Mesenteric fat pad (tissue), 1 donor: ENCODE results near the gene SCARB1. TPM values are rescaled to one million over a fixed set of nuclear protein-coding genes. Genes with fewer than 3 reads are reported as not detected.

ENCODE experiments used
- DNase-seq: peaks from one replicate; pipeline ENCODE4 v3.0.0-alpha.2; 2020; ENCODE audit warnings: low spot score
- total RNA-seq: library from RNA; stranded (reverse); fragmentation: NEBNext Ultra II Directional; extraction: Animal tissue kit (Norgen Biotek cat#: 25700); gene quantifications from one replicate; pipeline ENCODE4 v1.2.1, GENCODE V29; 2021
- donor health status: DM: yes; HTN: yes; CAD: no.

The SCARB1 gene
- total RNA-seq, 1 donor from 2014 or later: 135 TPM

DNA sequence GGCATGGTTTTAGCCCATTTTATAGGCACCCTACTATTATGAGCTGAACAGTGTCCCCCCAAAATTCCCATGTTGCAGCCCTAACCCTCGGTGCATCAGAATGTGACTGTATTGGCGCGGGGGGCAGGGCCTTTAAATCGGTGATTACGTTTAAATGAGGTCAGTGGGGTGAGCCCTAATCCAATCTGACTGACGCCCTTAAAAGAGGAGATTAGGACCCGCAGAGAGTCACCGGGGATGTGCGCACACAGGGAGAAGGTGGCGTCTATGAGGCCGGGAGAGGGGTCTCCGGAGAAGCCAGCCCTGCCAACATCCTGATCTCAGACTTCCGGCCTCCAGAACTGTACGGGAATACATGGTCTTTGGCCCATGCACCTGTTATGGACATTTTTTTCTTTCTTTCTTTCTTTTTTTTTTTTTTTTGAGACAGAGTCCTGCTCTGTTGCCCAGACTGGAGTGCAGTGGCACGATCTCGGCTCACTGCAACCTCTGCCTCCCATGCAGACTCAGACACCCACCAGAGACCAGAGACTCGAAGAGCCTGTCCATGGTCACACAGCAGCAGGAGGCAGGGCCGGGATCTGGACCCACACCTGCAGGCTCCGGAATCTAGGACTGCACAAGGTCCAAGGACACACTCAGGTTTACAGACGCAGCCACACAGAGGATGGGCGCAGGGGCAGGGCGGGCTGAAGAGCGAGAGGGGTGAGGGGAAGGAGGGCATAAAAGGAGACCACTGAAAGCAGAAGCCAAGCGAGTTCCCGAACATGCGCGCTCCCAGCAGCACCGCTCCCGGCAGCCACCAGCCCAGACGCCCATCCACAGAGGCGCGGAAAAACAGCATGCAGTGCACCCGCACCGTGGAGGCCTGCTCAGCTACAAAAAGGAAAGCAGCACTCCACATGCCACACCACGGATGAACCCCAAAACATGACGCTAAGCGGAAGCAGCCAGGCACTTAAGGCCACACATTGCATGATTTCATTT lies 19.0 kb downstream of the SCARB1 start:
- no peak for DNase-seq

DNA sequence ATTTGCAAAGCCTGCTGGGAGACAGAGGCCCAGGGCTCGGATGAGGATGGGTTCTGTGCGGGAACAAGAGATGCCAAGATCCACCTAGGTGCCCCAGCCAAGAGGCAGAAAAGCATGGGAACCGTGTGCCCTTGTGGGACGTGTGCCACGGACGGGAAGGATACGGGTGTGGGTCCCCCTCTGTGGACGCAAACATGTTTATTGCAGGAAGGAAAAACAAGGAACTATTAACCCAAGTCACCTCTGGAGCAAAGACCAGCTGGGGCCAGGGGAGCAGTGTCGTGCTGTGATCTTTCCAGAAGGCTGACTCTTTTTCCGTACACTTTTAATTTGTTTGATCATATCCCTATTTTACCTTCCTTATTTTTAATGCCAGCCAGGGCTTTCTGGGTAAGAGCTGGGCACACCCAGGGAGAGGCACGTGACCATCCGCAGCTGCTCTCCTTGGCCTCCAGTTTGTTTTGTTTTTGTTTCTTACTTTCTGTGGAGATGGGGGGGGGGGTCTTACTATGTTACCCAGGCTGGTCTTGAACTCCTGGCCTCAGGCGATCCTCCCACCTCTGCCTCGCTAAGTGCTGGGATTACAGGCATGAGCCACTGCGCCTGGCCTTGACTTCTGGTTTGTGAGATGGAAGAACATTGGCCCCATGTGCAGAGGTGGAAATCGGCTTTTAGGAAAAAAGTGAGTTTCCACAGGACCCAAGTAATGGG lies 20.7 kb downstream of the SCARB1 start:
- DNase-seq: no peak

DNA sequence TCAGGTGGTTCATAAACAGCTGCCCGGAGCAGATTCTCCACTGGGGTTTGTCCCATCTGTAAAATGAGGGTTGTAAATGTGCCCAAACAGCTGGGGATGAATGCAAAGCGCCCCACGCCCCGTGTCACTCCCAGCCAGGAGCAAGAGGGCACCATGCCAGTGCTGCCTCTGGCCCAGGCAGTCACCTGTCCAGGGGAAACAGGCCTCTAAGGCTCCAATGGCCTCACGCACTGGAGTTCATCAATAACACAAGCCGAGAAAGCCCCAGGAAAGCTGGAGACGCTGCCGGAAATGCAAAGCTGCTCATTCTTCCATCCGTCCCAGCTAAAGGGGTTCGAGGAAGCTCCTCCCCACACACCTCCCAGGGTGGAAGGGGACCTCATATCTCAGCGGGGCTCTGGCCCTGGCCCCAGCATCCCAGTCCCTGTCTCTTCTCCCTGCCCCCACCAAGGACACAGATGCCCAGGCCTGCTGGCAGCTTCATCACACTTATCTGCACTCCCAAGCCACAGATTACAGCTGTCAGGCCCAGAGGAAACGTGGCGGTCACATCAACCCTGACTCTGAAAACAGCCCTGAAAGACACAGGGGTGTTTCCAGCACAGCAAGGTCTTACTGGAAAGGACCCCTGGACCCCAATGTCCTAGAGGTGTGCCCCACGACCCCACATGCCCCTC lies 21.5 kb downstream of the SCARB1 start:
- no peak for DNase-seq

DNA sequence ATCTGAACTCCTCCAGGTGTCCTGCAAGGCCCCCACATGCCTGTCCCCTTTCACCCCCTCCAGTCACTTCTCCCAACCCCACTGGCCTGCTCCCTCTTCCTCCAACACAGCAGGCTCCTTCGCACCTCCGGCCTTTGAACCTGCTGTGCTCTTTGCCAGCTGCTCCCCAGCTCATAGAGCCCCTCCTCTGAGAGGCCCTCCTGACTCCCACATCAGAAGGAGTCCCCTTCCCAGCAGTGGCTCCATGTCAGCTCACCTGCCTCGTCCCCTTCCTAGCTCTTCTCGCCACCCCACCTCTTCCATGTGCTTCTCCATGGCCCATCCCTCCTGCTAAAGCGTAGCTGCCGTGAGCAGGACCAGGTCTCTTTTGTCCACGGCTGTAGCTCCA lies 22.1 kb downstream of the SCARB1 start:
- DNase-seq: no peak

DNA sequence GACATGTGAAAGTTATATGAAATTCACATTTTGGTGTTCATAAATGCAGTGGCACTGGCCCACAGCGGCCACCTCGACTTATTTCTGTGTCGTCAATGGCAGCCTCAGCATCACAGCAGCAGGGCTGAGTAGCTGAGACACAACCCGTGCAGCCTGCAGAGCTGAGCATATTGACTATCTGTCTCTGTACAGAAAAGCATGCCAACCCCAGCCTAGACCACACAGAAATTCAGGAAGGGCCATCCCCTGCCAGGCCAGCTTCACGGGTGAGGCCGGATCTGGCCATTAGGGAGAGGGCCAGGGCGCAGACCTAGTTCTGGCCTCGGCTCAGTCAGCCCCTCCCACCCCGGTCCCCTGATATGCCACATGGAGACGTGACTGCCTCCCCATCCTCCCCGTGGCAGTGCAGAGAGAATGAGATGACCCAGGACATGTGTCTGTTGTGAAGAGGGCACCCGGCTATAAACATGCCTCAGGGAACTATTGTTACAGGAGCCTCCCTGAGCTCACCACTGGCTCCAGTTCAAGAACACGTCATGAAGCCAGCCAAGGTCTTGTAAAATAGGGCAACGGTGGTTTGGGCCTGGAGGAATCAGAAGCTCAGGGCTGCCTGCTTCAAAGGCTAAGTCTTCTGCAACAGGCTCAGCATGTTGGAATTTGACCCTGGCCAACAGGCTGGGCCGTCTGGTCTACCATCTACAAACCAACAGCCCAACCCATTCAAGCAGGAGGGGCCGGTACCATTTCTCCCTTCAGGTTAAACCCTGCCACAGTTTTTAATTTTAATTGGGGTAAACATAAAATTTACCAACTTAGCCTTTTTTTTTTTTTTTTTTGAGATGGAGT lies 25.5 kb downstream of the SCARB1 start:
- no peak for DNase-seq

DNA sequence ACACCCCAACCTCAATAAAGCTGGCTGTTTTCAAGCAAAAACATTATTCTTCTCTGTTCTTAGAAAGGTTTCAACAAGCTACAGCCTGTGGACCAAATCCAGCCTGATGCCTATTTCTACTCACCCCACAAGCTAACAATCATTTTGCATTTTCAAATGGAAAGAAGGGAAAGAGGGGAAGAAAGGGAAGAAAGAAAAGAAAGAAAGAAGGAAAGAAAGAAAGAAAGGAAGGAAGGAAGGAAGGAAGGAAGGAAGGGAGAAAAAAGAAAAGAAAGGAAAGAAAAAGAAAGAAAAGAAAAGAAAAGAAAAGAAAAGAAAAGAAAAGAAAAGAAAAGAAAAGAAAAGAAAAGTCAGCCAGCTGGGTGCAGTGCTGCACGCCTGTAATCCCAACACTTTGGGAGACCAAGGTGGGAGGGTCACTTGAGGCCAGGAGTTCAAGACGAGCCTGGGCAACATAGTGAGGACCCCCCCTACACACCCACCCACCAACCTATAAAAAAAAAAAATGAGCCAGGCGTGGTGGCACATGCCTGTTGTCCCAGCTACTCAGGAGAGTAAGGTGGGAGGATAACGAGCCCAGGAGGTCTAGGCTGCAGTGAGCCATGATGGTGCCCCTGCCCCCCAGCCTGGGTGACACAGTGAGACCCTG lies 26.3 kb downstream of the SCARB1 start:
- DNase-seq: no peak

DNA sequence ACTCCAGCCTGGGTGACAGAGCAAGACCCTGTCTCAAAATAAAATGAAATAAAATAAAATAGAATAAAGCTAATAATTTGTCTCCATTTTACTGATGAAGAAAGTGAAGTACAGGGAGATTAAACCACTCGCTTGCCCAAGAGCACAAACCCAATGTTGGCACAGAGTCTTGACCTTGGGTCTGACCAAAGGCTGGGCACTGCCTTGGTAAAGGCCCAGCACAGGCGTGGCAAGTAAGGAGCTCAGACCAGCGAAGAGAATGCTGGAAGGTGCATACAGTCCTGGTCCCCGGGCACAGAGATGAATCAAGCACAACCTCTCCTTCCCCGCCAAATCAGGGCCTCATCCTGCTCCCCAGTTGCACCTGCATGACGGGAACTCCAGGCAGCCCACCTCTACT lies 26.9 kb downstream of the SCARB1 start:
- DNase-seq: no peak

DNA sequence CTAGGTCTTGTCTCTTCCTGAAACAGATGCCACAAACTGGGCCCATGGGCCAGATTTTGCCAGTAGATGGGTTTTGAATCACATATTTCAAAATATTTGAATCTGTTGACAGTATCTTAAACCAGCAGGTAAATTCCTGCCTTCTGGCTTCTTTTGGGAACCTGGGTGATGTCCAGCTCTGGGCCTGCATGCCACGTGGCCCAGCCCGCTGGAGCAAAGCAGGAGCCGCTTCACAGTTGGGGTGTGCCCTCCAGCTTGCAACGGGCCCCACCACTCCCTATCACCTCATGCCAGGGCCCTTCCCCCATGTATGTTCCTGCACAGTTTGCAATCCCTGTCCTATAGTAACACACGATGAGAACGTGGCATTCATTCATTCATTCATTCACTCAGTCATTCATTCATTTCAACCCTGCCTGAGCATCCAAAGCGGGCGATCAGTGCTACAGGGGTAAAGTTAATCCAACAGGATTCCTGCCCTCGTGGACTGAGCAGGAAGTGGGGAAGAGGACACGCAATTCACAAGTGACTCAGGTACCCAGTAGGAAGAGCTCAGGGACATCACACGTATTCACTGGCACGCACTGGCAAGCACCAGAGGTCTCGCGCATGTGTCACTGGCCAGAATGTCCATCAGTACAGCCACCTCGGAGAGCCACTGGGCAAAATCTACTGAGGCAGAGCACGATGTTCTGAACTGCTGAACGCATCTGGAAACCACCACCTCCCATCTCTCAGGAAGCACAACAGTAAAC lies 27.8 kb downstream of the SCARB1 start:
- DNase-seq: no peak

DNA sequence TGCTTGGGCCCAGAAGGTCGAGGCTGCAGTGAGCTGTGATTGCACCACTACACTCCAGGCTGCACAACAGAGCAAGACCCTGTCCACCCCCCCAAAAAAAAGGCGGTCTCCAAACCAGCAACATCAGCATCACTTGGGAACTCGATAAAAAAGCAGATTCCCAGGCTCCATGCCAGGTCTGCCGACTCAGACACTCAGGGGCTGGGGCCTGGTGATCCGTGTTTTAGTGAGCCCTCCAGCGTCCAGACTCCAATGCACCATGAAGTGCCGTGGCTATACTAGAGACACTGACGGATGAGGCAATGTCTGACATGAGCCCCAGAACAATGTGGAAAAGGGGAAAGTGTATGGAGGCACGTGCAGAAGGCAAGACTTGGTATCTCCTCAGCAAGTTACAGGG lies 28.8 kb downstream of the SCARB1 start:
- no peak for DNase-seq

DNA sequence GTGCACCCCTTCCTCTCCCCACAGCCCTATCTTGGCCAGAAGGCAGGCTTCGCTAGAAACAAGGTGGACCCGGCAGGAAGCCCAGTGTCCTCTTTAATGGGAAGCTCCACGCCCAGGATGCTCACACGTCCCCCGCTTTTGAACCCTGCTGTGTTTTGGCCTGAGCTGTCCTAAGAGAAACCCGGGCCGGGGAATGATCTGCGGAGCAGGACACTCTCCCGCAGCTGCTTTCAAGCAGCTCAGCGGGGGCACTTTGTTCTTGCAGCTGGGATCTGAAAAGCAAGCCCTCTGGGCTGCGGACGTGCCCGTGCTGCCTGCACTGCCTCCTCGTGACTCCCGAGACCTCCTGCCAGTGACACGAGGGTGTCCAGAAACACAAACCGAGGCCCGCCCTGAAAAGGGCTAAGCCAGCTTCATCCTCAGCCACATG lies 30.0 kb downstream of the SCARB1 start:
- no peak for DNase-seq

DNA sequence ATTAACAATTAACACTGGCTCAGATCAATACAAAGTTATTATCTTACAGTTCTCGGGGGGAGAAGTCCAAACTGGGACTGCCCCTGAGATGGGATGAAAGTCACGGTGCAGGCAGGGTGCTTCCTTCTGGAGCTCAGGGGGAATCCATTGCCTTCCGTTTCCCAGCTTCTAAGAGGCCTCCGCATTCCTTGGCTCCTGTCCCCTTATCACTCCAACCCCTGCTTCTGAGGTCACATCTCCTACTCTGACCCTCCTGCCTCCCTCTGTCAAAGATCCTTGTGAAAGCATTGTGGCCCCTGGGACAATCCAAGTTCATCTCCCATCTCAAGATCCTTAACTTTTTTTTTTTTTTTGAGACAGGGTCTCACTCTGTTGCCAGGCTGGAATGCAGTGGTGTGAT lies 30.8 kb downstream of the SCARB1 start:
- DNase-seq: no peak

DNA sequence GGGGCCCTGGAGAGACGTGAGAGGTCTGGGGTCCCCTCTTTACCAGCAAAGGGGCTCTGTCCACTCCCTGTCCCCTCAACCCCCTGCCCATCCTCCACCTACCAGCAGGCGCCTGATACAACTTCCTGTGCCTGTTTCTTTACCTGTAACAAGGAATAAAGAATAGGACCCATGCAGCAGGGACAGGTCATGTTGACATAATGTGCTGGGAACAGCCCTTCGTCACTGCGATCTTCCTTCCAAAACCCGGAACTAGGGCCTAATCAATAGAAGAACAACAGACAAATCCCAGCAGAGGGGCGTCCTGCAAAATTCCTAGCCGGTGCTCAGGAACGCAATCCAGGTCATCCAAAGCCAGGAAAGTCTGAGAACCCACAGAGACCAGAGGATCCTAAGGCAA lies 32.1 kb downstream of the SCARB1 start:
- no peak for DNase-seq

DNA sequence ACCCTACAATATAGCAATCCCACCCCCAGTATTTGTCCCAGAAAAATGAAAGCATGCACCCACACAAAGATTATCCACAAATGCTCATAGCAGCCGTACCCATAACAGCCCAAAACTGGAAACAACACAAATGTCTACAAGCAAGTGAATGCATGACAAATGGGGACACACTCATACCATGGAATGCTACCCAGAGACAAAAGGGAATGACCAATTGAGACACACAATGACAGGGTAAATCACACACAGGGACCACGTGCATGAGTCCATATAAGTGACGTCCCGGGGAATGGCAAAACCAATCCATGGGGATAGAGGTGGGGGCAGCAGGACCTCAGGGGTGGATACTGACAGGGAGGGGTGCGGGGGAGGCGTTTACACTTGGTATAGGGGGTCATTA lies 33.4 kb downstream of the SCARB1 start:
- no peak for DNase-seq

DNA sequence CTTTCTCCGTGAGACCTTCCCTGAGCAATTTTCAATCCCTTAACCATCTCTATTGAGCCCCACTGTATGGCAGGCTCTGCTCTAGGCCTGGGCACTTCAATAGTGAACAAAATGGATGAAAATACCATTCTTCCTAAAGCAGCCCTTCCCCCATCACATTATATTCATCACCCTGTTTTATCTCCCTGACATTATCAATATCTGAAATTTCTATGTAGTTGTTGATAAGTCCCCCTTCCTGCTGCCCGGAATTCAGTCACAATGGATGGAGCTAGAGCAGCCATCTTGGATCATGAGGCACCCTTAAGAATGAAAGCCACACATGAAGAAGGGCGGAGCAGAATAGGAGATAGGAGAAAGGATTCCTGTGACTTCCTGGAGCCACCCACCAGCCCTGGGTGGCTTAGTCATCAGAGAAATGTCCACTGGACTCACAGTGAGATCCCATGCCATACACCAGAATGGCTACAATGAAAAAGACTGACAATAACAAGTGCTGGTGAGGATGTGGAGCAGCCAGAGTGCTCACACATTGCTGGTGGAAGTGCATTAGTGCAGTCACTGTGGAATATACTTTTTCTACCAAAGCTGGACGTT lies 33.9 kb downstream of the SCARB1 start:
- no peak for DNase-seq

DNA sequence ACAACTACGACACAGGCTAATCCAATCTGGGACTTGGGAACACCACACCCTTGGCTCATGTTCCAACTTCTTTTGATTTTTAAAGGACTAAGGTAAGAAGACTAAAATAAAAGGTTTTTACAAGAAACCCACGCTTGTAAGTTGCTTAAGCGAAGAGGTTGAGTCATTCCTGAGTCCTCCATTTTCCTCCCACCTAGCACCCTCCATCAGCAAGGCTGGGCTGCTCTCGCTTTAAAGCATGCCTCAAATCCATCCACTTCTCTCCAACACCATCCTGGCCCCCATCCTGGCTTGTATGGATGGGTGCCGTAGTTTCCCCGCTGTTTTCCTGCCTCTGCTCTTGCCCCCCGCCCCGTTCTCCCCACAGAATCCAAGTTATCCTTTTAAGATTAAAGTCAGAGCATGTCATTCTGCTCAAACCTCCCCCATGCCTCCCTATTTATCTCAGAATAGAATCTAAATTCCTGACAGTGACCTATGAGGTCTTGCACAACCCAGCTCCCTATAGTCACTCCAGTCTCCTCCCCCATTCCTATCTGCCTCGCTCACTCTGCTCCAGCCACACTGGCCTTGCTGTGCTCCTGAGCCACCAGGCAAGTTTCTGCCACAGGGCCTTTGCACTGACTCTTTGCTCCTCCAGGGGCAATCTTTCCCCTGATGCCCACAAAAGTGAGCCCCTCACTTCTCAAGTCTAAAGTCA lies 34.5 kb downstream of the SCARB1 start:
- no peak for DNase-seq

DNA sequence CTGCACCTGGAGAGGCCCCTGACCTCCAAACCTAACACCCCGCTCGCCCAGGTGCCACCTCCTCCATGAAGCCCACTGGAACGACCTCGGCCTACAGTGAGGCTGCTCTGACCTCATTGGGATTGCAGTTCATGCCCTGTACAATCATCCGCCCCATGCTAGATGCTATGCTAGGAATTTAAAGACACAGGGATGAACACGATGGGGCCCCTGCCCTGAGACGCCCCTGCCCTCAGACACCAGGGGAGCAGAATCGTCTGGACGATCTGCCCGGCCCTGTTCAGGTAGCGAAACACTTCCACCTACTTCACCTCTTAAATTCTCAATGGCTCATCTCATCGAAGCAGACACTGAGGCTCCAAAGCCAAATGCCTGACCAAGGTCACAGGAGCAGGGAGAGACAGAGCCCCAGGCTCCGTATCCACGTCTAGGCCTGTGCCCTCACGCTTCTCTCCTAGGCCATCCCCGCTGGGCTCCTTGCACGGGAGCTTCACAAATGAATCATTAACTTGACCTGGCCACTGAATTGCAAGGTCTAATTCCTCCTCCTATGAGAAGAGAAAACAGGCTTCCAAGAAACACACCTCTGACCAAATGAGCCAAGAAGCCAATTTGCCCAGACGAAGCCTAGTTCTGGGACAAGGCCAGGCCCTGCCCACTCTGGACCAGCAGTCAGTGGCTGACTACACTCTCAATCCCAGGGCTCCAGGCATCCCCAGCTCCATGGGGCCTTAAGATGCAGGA lies 35.2 kb downstream of the SCARB1 start:
- DNase-seq: no peak

DNA sequence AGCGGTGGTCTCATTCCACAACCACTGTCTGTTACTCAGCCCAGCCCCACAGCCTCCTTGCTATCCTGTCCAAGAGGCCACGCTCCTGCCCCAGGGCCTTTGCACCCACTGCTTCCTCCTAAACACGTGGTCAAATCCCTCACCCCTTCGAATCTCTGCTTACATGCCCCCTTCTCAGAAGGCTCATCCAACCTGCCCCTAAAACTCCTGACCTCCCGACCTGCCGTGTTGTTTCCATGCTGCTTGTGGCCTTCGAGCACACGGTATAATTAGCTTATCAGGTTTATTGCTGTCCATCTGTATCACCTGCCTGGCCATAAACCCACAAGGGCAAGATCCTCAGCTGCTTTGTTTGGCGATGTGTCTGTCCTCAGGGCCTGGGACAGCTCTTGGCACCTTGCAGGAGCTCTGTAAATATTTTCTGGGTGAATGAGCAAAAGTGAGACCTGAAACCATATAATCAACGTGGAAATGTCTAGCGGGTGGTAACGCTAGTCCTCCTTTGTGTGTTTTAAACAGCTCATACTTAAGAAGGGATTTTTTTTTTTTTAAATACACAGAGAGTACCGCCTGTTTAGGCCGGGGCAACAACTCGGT lies 36.0 kb downstream of the SCARB1 start:
- no peak for DNase-seq

DNA sequence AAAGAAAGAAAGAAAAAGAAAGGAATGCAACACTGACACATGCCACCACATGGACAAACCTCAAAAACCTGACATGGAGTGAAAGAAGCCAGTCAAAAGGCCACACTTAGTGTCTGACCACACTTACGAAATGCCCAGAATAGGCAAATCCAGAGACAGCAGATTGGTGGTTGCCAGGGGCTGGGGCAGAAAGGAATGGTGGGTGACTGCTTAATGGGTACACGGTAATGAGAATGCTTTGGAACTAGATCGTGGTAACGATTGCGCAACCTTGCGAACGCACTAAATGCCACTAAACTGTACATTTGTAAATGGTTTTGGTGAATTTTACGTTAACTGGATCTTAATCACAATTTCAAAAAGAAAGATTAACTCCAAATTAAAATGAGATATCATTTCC lies 39.5 kb downstream of the SCARB1 start:
- no peak for DNase-seq
